HepG2 (cell line): ENCODE results near the gene RTP3. TPM values are rescaled to one million over a fixed set of nuclear protein-coding genes. Genes with fewer than 3 reads are reported as not detected.

Experiments used
- AHDC1 ChIP-seq: sonication (generic); formaldehyde crosslinking; IDR thresholded peaks from 2 replicates; pipeline ENCODE4 v1.5.1; 2020; ENCODE audit warnings: mild to moderate bottlenecking, missing genetic modification reagents, borderline replicate concordance
- IRX3 ChIP-seq: sonication (generic); formaldehyde crosslinking; IDR thresholded peaks from 2 replicates; pipeline ENCODE4 v1.8.1; 2023; ENCODE audit warnings: mild to moderate bottlenecking, low read depth, missing genetic modification reagents, borderline replicate concordance
- KLF9 ChIP-seq: IDR thresholded peaks from 2 replicates; pipeline ENCODE4 v1.6.1; 2016; ENCODE audit warnings: low read depth
- MAFG ChIP-seq: sonication (generic); formaldehyde crosslinking; IDR thresholded peaks from 2 replicates; pipeline ENCODE4 v1.5.1; 2020; ENCODE audit warnings: mild to moderate bottlenecking, missing genetic modification reagents
- NFYC ChIP-seq: IDR thresholded peaks from 2 replicates; pipeline ENCODE4 v1.6.1; 2016; ENCODE audit warnings: missing genetic modification reagents, missing compliant biosample characterization
- PAWR ChIP-seq: sonication (generic); formaldehyde crosslinking; IDR thresholded peaks from 2 replicates; pipeline ENCODE4 v1.4.0; 2020; ENCODE audit warnings: missing genetic modification reagents, mild to moderate bottlenecking, borderline replicate concordance
- SRY ChIP-seq: sonication (generic); formaldehyde crosslinking; IDR thresholded peaks from 2 replicates; pipeline ENCODE4 v1.8.0; 2022; ENCODE audit warnings: mild to moderate bottlenecking, missing genetic modification reagents
- STAT5B ChIP-seq: sonication (generic); formaldehyde crosslinking; IDR thresholded peaks from 2 replicates; pipeline ENCODE4 v1.4.0; 2020; ENCODE audit warnings: missing genetic modification reagents
- TOE1 ChIP-seq: sonication (generic); formaldehyde crosslinking; IDR thresholded peaks from 2 replicates; pipeline ENCODE4 v1.4.0; 2020; ENCODE audit warnings: mild to moderate bottlenecking, missing genetic modification reagents
- ZBTB4 ChIP-seq: sonication (generic); formaldehyde crosslinking; IDR thresholded peaks from 2 replicates; pipeline ENCODE4 v1.4.0; 2020; ENCODE audit warnings: missing genetic modification reagents, mild to moderate bottlenecking, borderline replicate concordance
- ZNF318 ChIP-seq: sonication (generic); formaldehyde crosslinking; IDR thresholded peaks from 2 replicates; pipeline ENCODE4 v1.4.0; 2020; ENCODE audit warnings: mild to moderate bottlenecking, missing genetic modification reagents
- ZNF644 ChIP-seq: IDR thresholded peaks from 2 replicates; pipeline ENCODE4 v1.6.1; 2016; ENCODE audit warnings: low read depth
- ZNF766 ChIP-seq: sonication (generic); formaldehyde crosslinking; IDR thresholded peaks from 2 replicates; pipeline ENCODE4 v1.5.0; 2020; ENCODE audit warnings: missing genetic modification reagents, borderline replicate concordance
- polyA plus RNA-seq, 8 experiments: library from polyadenylated mRNA; depleted of rRNA in 3 of 8; stranded (reverse) in 7 of 8; unstranded in 1 of 8; fragments of >200 nt; fragmentation: Illumina TruSeq in 4 of 8; extraction: Trizol in 4 of 8; gene quantifications; 2 replicates each; pipeline versions ENCODE4 v1.2.1 to v1.2.3, GENCODE V29; 2011 to 2016; ENCODE audit warnings: low read depth in 4 of 8, missing spikeins in 1 of 8, mixed read lengths in 1 of 8; ENCODE audit not compliant: insufficient read depth in 1 of 8
- total RNA-seq, 5 experiments: library from RNA; depleted of rRNA; stranded (reverse); fragments of >200 nt; fragmentation: Illumina TruSeq; extraction: Trizol; gene quantifications; 2 replicates each; pipeline ENCODE4 v1.2.3, GENCODE V29; 2016; ENCODE audit warnings: low read depth in 1 of 5

The RTP3 gene
- total and polyA plus RNA-seq, 2 of the 13 experiments (the other 11 are each of a cell fraction or from before 2014, with no cell fraction given), result 0.09 TPM; not detected in 1

GRCh38 chr3:46488735-46489361, 8.9 kb upstream of the RTP3 start (continued):
- TF ChIP-seq ZBTB4 (CRISPR knock-in tag), result no peak
- no peak for TF ChIP-seq ZNF318 (CRISPR knock-in tag)
- TF ChIP-seq AHDC1 (CRISPR knock-in tag), result no peak
- no peak for TF ChIP-seq IRX3 (CRISPR knock-in tag)
- TF ChIP-seq ZNF644 (CRISPR knock-in tag), result no peak
- no peak for TF ChIP-seq KLF9 (CRISPR knock-in tag)
- TF ChIP-seq ZNF766 (CRISPR knock-in tag), result no peak
- no peak for TF ChIP-seq STAT5B (CRISPR knock-in tag)
- no peak for TF ChIP-seq MAFG
- no peak for TF ChIP-seq NFYC
- no peak for TF ChIP-seq PAWR (CRISPR knock-in tag)
- no peak for TF ChIP-seq TOE1
- TF ChIP-seq SRY (CRISPR knock-in tag), result no peak
